CD1c-positive myeloid dendritic cell (primary cell): ENCODE data around the gene FBXO36.
"Not testable (repeated sequence)": the region's sequence is repeated elsewhere in the genome, so short reads cannot be mapped to it uniquely, and the experiment has no call there.

ENCODE experiments used
- DNase-seq: peaks from one replicate; pipeline ENCODE4 v3.0.0-alpha.2; 2016; ENCODE audit errors: extremely low spot score

FBXO36 gene

GRCh38 chr2:229922449-229923386, at the start of gene FBXO36:
TSS of gene FBXO36 (plus strand) at chr2:229922503. CDS start at chr2:229922514, 11 bp downstream.
- peak; percentile 89 for DNase-seq

- DNase-seq, result no peak
Measured at GRCh38 chr2:229873123-229873581, 49.2 kb upstream of the FBXO36 start.

- no peak for DNase-seq
Measured at GRCh38 chr2:229874647-229875046, 47.7 kb upstream of the FBXO36 start.

- DNase-seq, result no peak
Measured at GRCh38 chr2:229875549-229875948, 46.8 kb upstream of the FBXO36 start.

- no peak for DNase-seq
Measured at GRCh38 chr2:229879191-229879950, 42.9 kb upstream of the FBXO36 start.

GRCh38 chr2:229880892-229881586, 41.3 kb upstream of the FBXO36 start:
- no peak for DNase-seq

GRCh38 chr2:229882583-229882982, 39.7 kb upstream of the FBXO36 start:
- no peak for DNase-seq

- no peak for DNase-seq
Measured at GRCh38 chr2:229884775-229885699, 37.3 kb upstream of the FBXO36 start.

- no peak for DNase-seq
Measured at GRCh38 chr2:229887441-229887840, 34.9 kb upstream of the FBXO36 start.

- DNase-seq, result no peak
Measured at GRCh38 chr2:229888031-229888430, 34.3 kb upstream of the FBXO36 start.

GRCh38 chr2:229889023-229889422, 33.3 kb upstream of the FBXO36 start:
- DNase-seq, result no peak

GRCh38 chr2:229896857-229897256, 25.4 kb upstream of the FBXO36 start:
- DNase-seq, result no peak

- DNase-seq, result no peak
Measured at GRCh38 chr2:229899604-229900003, 22.7 kb upstream of the FBXO36 start.

- DNase-seq, result no peak
Measured at GRCh38 chr2:229900012-229900411, 22.3 kb upstream of the FBXO36 start.

- not testable (repeated sequence) for DNase-seq
Measured at GRCh38 chr2:229900514-229900913, 21.8 kb upstream of the FBXO36 start.

GRCh38 chr2:229901819-229902218, 20.5 kb upstream of the FBXO36 start:
- DNase-seq, result no peak

GRCh38 chr2:229903037-229903436, 19.3 kb upstream of the FBXO36 start:
- DNase-seq, result no peak

GRCh38 chr2:229905601-229906000, 16.7 kb upstream of the FBXO36 start:
- DNase-seq, result no peak

- DNase-seq, result no peak
Measured at GRCh38 chr2:229909090-229909489, 13.2 kb upstream of the FBXO36 start.

GRCh38 chr2:229910147-229910831, 12.0 kb upstream of the FBXO36 start:
- no peak for DNase-seq
